ENCODE data around the gene YWHAQ.

YWHAQ gene

DNA sequence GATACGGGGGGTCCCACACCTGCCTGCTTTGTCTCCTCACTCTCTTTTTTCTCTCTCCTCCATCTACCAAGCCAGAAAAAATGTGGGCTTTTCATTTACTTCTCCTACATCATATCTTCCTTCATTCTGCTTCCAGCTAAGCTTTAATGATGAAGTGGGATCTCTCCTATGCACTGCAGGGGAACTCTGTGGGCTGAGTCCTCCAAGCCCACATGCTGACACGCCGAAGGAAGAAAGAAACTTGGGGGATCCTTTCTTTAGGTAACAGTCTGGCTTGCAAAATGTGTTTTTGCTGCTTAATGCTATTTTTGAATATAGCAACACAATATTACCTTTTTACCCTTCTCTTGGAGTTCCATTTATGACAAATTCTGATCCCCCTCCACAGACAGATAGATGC lies 33.6 kb upstream of the YWHAQ start:
- Histone ChIP-seq H3K27me3 (ENCODE audit: control insufficient read depth, insufficient read depth, low read length) (no peaks in the 10 kb centered on the region), H3K27ac (ENCODE audit: low read length) (no peak overlapping the region), H3K36me3 (ENCODE audit: control insufficient read depth, low read depth, low read length) (no peaks in the 10 kb centered on the region), H3K4me1 (ENCODE audit: control insufficient read depth, low read depth, low read length) (no peaks in the 10 kb centered on the region), H3K9ac (ENCODE audit: low read length) (no peak overlapping the region), H3K4me3 (ENCODE audit: low read length) (no peak overlapping the region), H3K9me3 (ENCODE audit: control insufficient read depth, low read depth, low read length) (no peaks in the 10 kb centered on the region)

DNA sequence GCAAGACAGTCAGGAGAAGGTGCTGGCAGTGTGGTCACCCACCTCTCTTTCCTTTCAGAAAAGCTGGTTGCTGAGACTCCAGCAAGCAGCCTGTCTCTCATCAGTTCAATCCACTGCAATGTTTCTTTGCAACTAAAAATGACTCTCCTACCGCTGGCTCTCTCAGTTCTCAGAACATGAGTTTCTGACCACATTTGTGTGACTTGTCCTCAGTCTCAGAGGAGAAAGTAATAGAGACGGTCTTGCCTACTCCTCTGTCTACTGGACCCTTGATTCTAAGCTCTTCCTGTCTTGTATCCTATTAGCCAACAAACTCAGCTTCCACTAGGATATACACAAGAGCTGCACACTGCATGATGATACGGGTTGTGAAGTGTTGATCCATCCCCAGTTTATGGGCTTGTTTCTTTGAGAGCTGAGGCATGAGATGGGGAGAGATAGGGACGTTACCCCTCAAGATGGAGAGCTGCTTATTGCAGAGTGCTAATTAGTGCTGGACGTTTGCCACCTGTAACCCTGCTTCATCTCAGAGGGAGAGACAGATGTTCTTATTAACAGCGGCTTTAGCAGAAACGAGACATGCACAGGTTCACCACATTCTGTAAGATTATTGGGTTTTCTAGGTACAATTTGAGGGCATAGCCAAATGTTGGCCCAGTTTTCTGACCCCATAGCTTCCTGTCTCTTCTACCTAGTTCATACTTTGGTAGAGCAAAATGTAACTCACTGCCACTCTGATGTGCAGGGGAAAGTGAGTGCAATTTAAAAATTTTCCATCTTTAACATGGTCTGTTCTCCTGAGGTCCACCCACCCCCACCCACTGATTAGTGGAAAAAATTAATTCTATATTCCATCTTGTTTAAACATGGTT lies 32.4 kb upstream of the YWHAQ start:
- Histone ChIP-seq H3K9me3 (ENCODE audit: control insufficient read depth, low read depth, low read length) (no peaks in the 10 kb centered on the region), H3K4me1 (ENCODE audit: control insufficient read depth, low read depth, low read length) (no peaks in the 10 kb centered on the region), H3K27me3 (ENCODE audit: control insufficient read depth, insufficient read depth, low read length) (no peaks in the 10 kb centered on the region), H3K27ac (ENCODE audit: low read length) (no peak overlapping the region), H3K9ac (ENCODE audit: low read length) (no peak overlapping the region), H3K36me3 (ENCODE audit: control insufficient read depth, low read depth, low read length) (no peaks in the 10 kb centered on the region), H3K4me3 (ENCODE audit: low read length) (no peak overlapping the region)

DNA sequence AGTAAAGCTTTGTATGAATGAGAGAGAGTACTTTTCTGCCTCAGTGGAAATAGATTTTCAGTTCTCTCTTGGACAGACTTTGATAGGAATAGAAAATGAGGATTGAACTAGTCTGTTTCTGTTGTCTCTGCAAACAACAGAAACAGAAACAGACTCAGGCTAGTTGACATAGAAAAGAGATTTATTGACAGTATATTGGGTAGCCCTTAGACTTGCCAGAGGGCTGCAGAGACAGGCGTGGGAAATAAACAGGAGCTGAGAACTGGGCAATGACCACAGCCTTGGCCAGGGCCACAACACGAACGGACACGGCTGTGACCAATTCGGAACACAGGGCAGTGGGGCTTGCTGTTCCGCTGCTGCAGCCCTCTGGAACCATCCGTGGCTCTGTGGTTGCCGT lies 30.5 kb upstream of the YWHAQ start:
- Histone ChIP-seq H3K9me3 (ENCODE audit: control insufficient read depth, low read depth, low read length) (no peaks in the 10 kb centered on the region), H3K4me3 (ENCODE audit: low read length) (no peak overlapping the region), H3K27me3 (ENCODE audit: control insufficient read depth, insufficient read depth, low read length) (no peaks in the 10 kb centered on the region), H3K27ac (ENCODE audit: low read length) (no peak overlapping the region), H3K4me1 (ENCODE audit: control insufficient read depth, low read depth, low read length) (no peaks in the 10 kb centered on the region), H3K9ac (ENCODE audit: low read length) (no peak overlapping the region), H3K36me3 (ENCODE audit: control insufficient read depth, low read depth, low read length) (no peaks in the 10 kb centered on the region)

DNA sequence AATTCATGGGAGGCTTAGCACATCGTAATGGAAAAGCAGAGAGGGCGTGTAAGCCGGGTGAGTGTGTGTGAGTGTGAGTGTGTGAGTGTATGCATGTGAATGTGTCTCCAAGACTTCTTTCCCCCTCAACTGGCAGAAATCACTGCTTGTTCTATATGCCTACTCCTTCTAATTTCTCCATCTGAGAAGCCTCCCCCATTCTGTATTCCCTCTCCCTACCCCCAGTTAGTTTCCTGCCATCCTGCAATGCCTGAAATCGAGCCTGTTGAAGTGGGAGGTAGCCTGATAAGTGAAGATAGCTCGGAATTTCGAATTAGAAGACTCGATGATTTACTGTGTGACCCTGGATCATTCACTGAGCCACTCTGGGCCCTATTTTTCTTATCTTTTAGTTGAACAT lies 30.0 kb upstream of the YWHAQ start:
- no peaks in the 10 kb centered on the region for H3K4me1 ChIP-seq (ENCODE audit: control insufficient read depth, low read depth, low read length)
- no peaks in the 10 kb centered on the region for H3K9me3 ChIP-seq (ENCODE audit: control insufficient read depth, low read depth, low read length)
- H3K27ac ChIP-seq (ENCODE audit: low read length): no peak overlapping the region

DNA sequence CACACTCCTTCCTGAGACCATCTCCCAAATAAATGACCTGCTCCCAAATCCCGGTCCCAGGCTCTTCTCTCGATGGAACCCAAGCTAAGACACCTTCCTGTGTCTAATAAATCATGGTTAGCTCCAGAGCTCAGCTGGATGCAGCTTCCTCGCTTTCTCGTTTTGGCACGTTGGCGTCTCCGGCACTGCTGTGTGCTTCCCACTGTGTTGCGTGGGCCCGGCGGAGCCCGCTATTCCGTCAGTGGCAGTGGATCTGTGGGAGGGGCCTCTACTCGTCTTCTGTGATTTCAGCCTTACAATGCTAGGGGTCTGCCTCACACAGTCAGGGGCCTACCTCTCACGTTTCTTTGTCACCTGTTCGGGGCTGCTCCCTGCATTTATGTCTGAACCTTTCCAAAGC lies 29.4 kb upstream of the YWHAQ start:
- Histone ChIP-seq H3K4me3 (ENCODE audit: low read length) (no peak overlapping the region), H3K9me3 (ENCODE audit: control insufficient read depth, low read depth, low read length) (no peaks in the 10 kb centered on the region), H3K4me1 (ENCODE audit: control insufficient read depth, low read depth, low read length) (no peaks in the 10 kb centered on the region), H3K27ac (ENCODE audit: low read length) (no peak overlapping the region), H3K36me3 (ENCODE audit: control insufficient read depth, low read depth, low read length) (no peaks in the 10 kb centered on the region), H3K27me3 (ENCODE audit: control insufficient read depth, insufficient read depth, low read length) (no peaks in the 10 kb centered on the region), H3K9ac (ENCODE audit: low read length) (no peak overlapping the region)

More for the DNA sequence above, 30.0 kb upstream of the YWHAQ start:
- Histone ChIP-seq H3K36me3 (ENCODE audit: control insufficient read depth, low read depth, low read length) (no peaks in the 10 kb centered on the region), H3K27me3 (ENCODE audit: control insufficient read depth, insufficient read depth, low read length) (no peaks in the 10 kb centered on the region), H3K9ac (ENCODE audit: low read length) (no peak overlapping the region), H3K4me3 (ENCODE audit: low read length) (no peak overlapping the region)

DNA sequence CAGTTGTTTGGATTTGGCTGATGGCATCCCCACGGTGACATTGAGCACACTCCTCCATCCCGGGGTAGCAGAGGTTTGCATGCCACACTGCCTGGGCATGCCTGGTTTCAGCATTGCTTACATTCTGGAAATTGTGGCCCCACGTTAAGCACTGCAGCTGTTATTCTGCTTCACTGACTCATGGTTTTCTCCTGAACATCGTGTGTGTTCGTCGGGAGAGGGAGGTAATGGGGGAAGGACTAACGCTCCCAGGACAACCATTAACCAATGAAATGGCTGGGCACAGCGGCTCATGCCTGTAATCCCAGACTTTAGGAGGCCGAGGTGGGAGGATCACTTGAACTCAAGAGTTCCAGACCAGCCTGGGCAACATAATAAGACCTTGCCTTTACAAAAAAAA lies 28.2 kb upstream of the YWHAQ start:
- Histone ChIP-seq H3K27ac (ENCODE audit: low read length) (no peak overlapping the region), H3K27me3 (ENCODE audit: control insufficient read depth, insufficient read depth, low read length) (no peaks in the 10 kb centered on the region), H3K9ac (ENCODE audit: low read length) (no peak overlapping the region), H3K4me1 (ENCODE audit: control insufficient read depth, low read depth, low read length) (no peaks in the 10 kb centered on the region), H3K4me3 (ENCODE audit: low read length) (no peak overlapping the region), H3K36me3 (ENCODE audit: control insufficient read depth, low read depth, low read length) (no peaks in the 10 kb centered on the region), H3K9me3 (ENCODE audit: control insufficient read depth, low read depth, low read length) (no peaks in the 10 kb centered on the region)

DNA sequence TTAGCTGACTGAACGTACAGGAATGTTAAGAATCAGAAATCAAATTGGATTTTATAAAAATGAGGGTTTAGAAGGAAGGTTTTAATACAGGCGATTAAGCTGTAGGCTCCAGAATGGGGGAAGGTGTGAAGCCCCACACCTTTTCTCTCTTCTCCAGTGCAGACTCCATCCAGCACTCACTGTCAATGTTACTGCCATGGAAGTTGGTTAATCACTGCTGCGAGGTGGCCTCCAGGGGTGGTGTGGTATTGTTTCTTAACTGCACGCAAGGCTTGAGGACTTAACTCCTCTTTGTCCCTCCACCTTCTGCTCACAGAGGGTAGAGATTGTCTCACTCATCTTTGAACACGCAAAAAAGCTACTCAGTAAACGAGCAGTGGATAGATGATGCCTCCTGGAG lies 26.9 kb upstream of the YWHAQ start:
- Histone ChIP-seq H3K9ac (ENCODE audit: low read length) (no peak overlapping the region), H3K27me3 (ENCODE audit: control insufficient read depth, insufficient read depth, low read length) (no peaks in the 10 kb centered on the region), H3K27ac (ENCODE audit: low read length) (no peak overlapping the region), H3K4me1 (ENCODE audit: control insufficient read depth, low read depth, low read length) (no peaks in the 10 kb centered on the region), H3K36me3 (ENCODE audit: control insufficient read depth, low read depth, low read length) (no peaks in the 10 kb centered on the region), H3K9me3 (ENCODE audit: control insufficient read depth, low read depth, low read length) (no peaks in the 10 kb centered on the region), H3K4me3 (ENCODE audit: low read length) (no peak overlapping the region)

DNA sequence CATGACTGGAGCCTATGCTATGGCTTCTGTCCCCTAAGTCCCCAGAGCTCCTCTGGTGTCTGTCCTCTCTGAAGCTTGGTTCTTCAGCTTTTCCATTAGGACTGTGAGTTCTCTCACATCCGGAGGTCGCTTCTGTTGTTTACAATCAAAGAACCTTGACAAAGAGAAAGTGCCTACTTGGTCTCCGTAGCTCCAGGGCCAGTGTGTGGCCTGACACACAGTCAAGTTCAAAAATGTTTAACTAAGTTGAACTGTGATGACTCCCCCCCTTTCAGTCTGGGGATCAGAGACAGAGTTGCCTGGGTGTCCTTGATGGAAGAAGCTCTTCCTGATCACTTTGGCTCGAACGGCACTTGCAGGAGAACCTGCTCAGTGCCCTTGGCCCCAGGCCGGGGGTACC lies 26.3 kb upstream of the YWHAQ start:
- Histone ChIP-seq H3K27me3 (ENCODE audit: control insufficient read depth, insufficient read depth, low read length) (no peaks in the 10 kb centered on the region), H3K4me3 (ENCODE audit: low read length) (no peak overlapping the region), H3K9ac (ENCODE audit: low read length) (no peak overlapping the region), H3K9me3 (ENCODE audit: control insufficient read depth, low read depth, low read length) (no peaks in the 10 kb centered on the region), H3K27ac (ENCODE audit: low read length) (no peak overlapping the region), H3K36me3 (ENCODE audit: control insufficient read depth, low read depth, low read length) (no peaks in the 10 kb centered on the region), H3K4me1 (ENCODE audit: control insufficient read depth, low read depth, low read length) (no peaks in the 10 kb centered on the region)

DNA sequence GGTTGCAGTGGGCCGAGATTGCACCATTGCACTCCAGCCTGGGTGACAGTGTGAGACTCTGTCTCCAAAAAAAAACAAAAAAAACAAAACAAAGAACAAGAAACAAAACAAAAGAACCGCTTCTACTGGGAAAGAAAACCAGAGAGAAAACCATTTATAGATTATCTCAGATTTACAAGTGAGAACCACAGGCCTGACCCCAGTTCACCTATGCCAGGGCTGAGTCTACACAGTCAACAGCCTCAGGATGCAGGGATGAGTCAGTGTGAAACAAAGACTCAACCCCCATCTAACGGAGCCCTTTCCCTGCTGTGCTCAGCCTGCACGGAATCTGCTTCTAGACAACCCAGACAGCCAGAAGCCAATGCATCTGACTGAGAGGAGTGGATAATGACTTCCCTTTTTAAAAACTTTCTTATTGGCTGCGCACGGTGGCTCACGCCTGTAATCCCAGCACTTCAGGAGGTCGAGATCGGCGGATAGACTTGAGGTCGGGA lies 25.5 kb upstream of the YWHAQ start:
- Histone ChIP-seq H3K27ac (ENCODE audit: low read length) (no peak overlapping the region), H3K4me1 (ENCODE audit: control insufficient read depth, low read depth, low read length) (no peaks in the 10 kb centered on the region), H3K36me3 (ENCODE audit: control insufficient read depth, low read depth, low read length) (no peaks in the 10 kb centered on the region), H3K9me3 (ENCODE audit: control insufficient read depth, low read depth, low read length) (no peaks in the 10 kb centered on the region), H3K4me3 (ENCODE audit: low read length) (no peak overlapping the region), H3K9ac (ENCODE audit: low read length) (no peak overlapping the region), H3K27me3 (ENCODE audit: control insufficient read depth, insufficient read depth, low read length) (no peaks in the 10 kb centered on the region)

DNA sequence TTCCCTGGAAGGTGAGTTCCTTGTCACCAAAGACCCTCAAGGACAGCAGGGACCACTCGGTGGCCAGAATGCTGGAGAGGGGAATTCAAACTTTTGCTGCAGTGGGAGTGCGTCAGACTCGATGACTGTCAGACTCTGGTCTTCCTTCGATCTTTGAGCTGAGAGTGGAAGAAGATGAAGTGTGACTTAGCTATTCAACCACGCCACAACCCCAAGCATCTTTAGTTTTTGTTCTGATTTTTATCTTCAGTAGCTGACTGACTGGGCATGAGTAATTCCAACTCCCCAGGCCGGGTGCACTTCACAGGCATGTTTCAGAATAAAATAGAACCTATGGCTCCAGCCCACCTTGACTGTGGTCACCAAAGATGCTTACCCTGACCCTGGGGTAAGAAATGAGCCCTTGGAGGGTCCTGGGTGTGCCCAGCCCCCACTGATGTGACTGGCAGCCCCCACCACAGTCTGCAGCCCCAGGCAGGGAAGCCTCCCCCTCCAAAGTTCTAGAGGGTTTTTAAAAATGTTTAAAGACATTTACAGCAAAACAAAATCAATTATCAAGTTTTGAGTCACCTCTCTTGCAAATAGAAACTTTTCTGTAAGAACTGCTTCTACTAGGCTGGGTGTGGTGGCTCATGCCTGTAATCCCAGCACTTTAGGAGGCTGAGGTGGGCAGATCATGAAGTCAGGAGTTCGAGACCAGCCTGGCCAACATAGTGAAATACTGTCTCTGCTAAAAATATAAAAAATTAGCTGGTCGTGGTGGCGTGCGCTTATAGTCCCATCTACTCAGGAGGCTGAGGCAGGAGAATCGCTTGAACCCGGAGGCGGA lies 24.9 kb upstream of the YWHAQ start:
- H3K4me1 ChIP-seq (ENCODE audit: control insufficient read depth, low read depth, low read length): no peaks in the 10 kb centered on the region
- no peak overlapping the region for H3K27ac ChIP-seq (ENCODE audit: low read length)
- H3K36me3 ChIP-seq (ENCODE audit: control insufficient read depth, low read depth, low read length): no peaks in the 10 kb centered on the region
- no peak overlapping the region for H3K4me3 ChIP-seq (ENCODE audit: low read length)
- no peaks in the 10 kb centered on the region for H3K27me3 ChIP-seq (ENCODE audit: control insufficient read depth, insufficient read depth, low read length)
- no peaks in the 10 kb centered on the region for H3K9me3 ChIP-seq (ENCODE audit: control insufficient read depth, low read depth, low read length)
- no peak overlapping the region for H3K9ac ChIP-seq (ENCODE audit: low read length)

DNA sequence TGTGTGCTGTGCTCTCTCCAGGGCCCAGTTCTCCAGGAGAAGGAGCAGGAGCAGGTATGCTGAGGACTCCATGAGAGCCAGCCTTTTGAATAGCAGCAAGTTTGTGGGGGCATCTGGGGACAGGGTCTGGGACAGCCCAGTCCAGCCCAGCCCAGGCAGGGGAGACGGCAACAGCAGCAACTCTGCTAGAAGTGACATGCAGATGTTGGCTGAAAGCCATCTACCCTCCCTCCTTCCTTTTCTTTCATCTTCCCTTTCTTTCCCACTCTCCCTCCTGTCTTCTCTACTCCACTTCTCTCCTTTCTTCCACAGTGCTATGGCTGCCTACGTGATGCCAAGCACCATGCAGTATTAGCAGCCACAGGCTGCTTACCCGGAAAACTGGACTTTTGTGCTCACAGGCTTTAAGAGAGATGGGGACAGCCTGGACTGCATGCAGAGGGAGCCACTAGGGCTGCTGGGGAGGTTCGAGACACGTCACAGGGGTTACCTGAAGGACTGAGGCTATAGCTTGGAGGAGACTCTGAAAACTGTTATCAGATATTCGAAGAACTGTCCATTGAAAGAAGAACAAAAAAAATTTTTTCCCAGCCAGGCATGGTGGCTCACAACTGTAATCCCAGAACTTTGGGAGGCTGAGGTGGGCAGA lies 23.8 kb upstream of the YWHAQ start:
- no peaks in the 10 kb centered on the region for H3K27me3 ChIP-seq (ENCODE audit: control insufficient read depth, insufficient read depth, low read length)
- no peak overlapping the region for H3K27ac ChIP-seq (ENCODE audit: low read length)
- no peak overlapping the region for H3K4me3 ChIP-seq (ENCODE audit: low read length)
- no peaks in the 10 kb centered on the region for H3K9me3 ChIP-seq (ENCODE audit: control insufficient read depth, low read depth, low read length)
- no peak overlapping the region for H3K9ac ChIP-seq (ENCODE audit: low read length)
- H3K36me3 ChIP-seq (ENCODE audit: control insufficient read depth, low read depth, low read length): no peaks in the 10 kb centered on the region
- H3K4me1 ChIP-seq (ENCODE audit: control insufficient read depth, low read depth, low read length): no peaks in the 10 kb centered on the region

Data from iPS-18a (cell line).